Measurements from ENCODE around the gene GEMIN8. TPM values are rescaled to one million over a fixed set of nuclear protein-coding genes. Genes with fewer than 3 reads are reported as not detected.

GEMIN8 gene, protein sequence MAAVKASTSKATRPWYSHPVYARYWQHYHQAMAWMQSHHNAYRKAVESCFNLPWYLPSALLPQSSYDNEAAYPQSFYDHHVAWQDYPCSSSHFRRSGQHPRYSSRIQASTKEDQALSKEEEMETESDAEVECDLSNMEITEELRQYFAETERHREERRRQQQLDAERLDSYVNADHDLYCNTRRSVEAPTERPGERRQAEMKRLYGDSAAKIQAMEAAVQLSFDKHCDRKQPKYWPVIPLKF
- total RNA-seq: 10 to 100 TPM; 11.6 to 17.0 (median 14.5) TPM
- 10 to 100 TPM; 13.7 to 20.6 (median 18.9) TPM for polyA plus RNA-seq
- long read RNA-seq, donor 1, partial matches to known transcripts: 0 of 4 reads
- long read RNA-seq, donor 1, other reads (novel, unspliced or antisense): 0 of 4 reads
- long read RNA-seq, donor 2, partial matches to known transcripts: 0 of 6 reads
- long read RNA-seq, donor 2, other reads (novel, unspliced or antisense): 6 of 6 reads

DNA sequence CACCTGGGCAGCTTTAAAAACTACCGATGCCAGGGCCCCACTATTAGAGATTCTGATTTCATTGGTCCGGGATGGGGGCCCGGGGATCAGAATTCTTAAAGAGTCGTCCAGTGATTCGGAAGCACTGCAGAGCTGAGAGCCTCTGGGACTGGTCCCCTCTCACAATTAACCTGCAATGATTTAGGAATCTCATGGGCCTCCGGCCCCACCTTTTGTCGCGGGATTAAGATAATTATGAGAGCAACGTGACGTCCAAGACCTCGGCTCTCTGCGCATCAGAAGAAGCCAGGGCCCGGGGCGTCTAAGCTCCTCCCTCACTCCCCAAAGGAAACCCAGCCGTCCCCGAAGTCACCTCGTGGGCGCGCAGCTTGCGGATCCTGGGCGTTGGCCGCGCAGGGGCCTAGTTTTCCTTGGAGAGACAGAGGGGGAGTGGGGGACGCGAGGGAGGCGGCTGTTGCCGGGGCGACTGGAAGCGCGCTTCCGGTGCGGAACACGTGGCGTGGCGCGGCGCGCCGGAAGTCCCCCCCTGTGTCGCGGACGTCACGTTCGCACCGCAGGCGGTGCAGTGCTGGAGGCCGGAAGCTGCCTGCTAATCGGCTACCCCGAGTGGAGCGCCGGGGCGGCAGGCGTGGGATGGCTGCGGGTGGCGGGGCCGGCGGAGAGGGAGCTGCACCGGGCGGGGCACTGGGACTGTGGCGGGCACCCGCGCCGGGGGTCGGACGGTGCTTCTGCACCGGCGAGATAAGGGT, at the start of gene GEMIN8:
TSS of gene GEMIN8 (minus strand) at position 468 of the 749 bp plus-strand sequence. CDS start 8,414 bp downstream, outside the sequence.
- H3K4me3 ChIP-seq: peak within 1 kb of the TSS; percentile 52 to 79 (median 68)
- peaks cover 0 to 43% (median 33%) of the 10 kb centered on the region in 6 donors for H3K4me1 ChIP-seq
- H3K9me3 ChIP-seq: no peaks in the 10 kb centered on the region
- H3K36me3 ChIP-seq: peaks cover 0 to 3% (median 0%) of the 10 kb centered on the region in 6 donors
- WGBS, 5 donors: 0 to 14% (median 1%) methylated on average over 32 to 67 of the region's 67 CpGs
- DNase-seq: peak; percentile 97
- peaks cover 0 to 27% (median 0%) of the 10 kb centered on the region in 7 donors for H3K27me3 ChIP-seq (replicated peaks in 1 of 7)
- peak within 1 kb of the TSS; percentile 67 to 92 (median 88) for H3K27ac ChIP-seq
- intact Hi-C loops (cut with DNase I; ENCODE audit: low total_unique reads): loop anchor here (10.0 kb wide), 2 partner anchors 275 to 375 kb away; partner anchors contain the start of gene TCEANC
- TF ChIP-seq POLR2A (IDR thresholded peaks at IDR 0.05) (peak; percentile 29 to 35 (median 31)), POLR2AphosphoS5 (IDR thresholded peaks at IDR 0.05) (peak; percentile 89 to 95 (median 94))
- TF ChIP-seq, protein P1, sequence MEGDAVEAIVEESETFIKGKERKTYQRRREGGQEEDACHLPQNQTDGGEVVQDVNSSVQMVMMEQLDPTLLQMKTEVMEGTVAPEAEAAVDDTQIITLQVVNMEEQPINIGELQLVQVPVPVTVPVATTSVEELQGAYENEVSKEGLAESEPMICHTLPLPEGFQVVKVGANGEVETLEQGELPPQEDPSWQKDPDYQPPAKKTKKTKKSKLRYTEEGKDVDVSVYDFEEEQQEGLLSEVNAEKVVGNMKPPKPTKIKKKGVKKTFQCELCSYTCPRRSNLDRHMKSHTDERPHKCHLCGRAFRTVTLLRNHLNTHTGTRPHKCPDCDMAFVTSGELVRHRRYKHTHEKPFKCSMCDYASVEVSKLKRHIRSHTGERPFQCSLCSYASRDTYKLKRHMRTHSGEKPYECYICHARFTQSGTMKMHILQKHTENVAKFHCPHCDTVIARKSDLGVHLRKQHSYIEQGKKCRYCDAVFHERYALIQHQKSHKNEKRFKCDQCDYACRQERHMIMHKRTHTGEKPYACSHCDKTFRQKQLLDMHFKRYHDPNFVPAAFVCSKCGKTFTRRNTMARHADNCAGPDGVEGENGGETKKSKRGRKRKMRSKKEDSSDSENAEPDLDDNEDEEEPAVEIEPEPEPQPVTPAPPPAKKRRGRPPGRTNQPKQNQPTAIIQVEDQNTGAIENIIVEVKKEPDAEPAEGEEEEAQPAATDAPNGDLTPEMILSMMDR (IDR thresholded peaks at IDR 0.05 in 8 of 11, conservative IDR thresholded peaks at IDR 0.05 in 3 of 11): no peak

DNA sequence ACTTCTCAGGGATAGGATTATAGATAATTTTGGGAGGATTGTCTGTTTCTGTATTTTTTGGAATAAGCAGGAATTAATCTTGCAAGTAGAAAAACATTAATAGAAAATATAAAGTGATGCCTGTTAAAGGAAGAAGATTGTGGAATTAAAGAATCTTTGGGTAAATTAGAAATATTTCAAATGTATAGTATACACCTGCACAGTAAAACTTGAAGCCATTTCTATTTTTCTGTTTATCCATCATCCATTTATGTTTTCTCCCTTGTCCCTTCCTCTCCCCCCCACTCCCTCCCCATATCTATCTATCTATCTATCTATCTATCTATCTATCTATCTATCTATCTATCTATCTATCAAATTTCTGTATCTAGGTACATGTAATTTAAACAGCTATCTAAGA, 46.9 kb upstream of the GEMIN8 start:
- TF ChIP-seq POLR2AphosphoS5 (IDR thresholded peaks at IDR 0.05) (no peak), POLR2A (IDR thresholded peaks at IDR 0.05) (no peak)
- TF ChIP-seq, protein P1 (IDR thresholded peaks at IDR 0.05 in 8 of 11, conservative IDR thresholded peaks at IDR 0.05 in 3 of 11): no peak
- DNase-seq: no peak
- Histone ChIP-seq H3K4me1 (no peaks in the 10 kb centered on the region), H3K4me3 (no peak overlapping the region), H3K27me3 (replicated peaks in 1 of 7) (peaks cover 0 to 8% (median 0%) of the 10 kb centered on the region in 7 donors), H3K36me3 (no peaks in the 10 kb centered on the region), H3K9me3 (no peaks in the 10 kb centered on the region), H3K27ac (no peak overlapping the region)
- intact Hi-C loops (cut with DNase I; ENCODE audit: low total_unique reads): no loop called here

DNA sequence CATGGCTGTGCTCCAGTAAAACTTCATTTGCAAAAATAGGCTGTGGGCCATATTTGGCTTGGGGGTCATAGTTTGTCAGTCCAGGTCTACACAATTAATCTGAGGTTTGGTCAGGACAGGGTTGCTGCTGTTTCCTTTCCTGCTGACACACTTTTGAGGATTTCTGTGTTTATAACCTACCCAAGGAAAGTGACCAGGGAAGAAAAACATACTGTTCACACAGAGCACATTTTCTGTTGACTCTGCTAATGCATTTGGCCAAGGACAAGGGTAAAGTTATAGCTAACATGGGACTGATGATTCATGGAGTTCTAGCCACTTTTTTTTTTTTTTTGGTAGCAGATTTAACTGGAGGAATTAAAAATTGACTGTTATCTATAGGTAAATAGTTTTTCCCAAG, 43.9 kb upstream of the GEMIN8 start:
- H3K4me1 ChIP-seq: no peaks in the 10 kb centered on the region
- no peak for TF ChIP-seq POLR2A (IDR thresholded peaks at IDR 0.05)
- TF ChIP-seq POLR2AphosphoS5 (IDR thresholded peaks at IDR 0.05): no peak
- TF ChIP-seq, protein P1 (IDR thresholded peaks at IDR 0.05 in 8 of 11, conservative IDR thresholded peaks at IDR 0.05 in 3 of 11): no peak
- H3K27ac ChIP-seq: no peak overlapping the region
- no peaks in the 10 kb centered on the region for H3K9me3 ChIP-seq
- no peak overlapping the region for H3K4me3 ChIP-seq
- H3K27me3 ChIP-seq (replicated peaks in 1 of 7): peaks cover 0 to 4% (median 0%) of the 10 kb centered on the region in 7 donors
- DNase-seq: no peak
- intact Hi-C loops (cut with DNase I; ENCODE audit: low total_unique reads): no loop called here
- no peaks in the 10 kb centered on the region for H3K36me3 ChIP-seq

DNA sequence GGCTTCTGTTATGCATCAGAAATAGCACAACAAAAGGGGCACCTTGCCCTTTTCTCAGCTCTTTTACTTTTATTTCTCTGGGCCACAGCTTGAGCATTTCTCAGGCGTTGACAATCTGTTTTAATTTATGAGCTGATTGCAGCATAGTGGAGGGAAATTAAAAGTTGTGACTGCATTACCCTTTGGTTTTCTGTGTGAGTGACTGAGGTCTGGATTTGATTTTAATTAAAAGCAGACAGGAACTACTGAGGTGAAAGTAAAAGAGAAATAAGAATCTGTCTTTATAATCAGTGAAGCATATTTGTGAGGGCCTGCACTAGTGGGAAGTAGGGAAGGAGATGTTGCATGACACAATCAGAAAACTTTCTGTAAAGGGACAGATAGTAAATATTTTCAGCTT, 43.4 kb upstream of the GEMIN8 start:
- 19 to 29% (median 25%) methylated on average over 1 of the region's 1 CpG for WGBS, 5 donors
- H3K4me1 ChIP-seq: no peaks in the 10 kb centered on the region
- no peak overlapping the region for H3K27ac ChIP-seq
- no peak overlapping the region for H3K4me3 ChIP-seq
- no peak for DNase-seq
- intact Hi-C loops (cut with DNase I; ENCODE audit: low total_unique reads): no loop called here
- H3K9me3 ChIP-seq: no peaks in the 10 kb centered on the region
- H3K27me3 ChIP-seq (replicated peaks in 1 of 7): peaks cover 0 to 4% (median 0%) of the 10 kb centered on the region in 7 donors
- TF ChIP-seq, protein P1 (IDR thresholded peaks at IDR 0.05 in 8 of 11, conservative IDR thresholded peaks at IDR 0.05 in 3 of 11): no peak
- TF ChIP-seq POLR2A (IDR thresholded peaks at IDR 0.05) (no peak), POLR2AphosphoS5 (IDR thresholded peaks at IDR 0.05) (no peak)
- H3K36me3 ChIP-seq: no peaks in the 10 kb centered on the region
